Chondrocyte (in vitro differentiated cells): Measurements from ENCODE around the gene GALNT2. TPM values are rescaled to one million over a fixed set of nuclear protein-coding genes. Genes with fewer than 3 reads are reported as not detected.

Experiments
- DNase-seq: peaks from one replicate; pipeline ENCODE4 v3.0.0; 2021; ENCODE audit warnings: mixed read lengths, low spot score
- H3K27ac Mint-ChIP-seq: one replicate; pipeline ENCODE4 v1.8.0; 2021; ENCODE audit warnings: mild to moderate bottlenecking, moderate library complexity, mixed read lengths; ENCODE audit not compliant: unreplicated experiment
- H3K27me3 Mint-ChIP-seq: 2 replicates; pipeline ENCODE4 v1.8.0; 2021; ENCODE audit warnings: low read depth, mixed read lengths
- H3K36me3 Mint-ChIP-seq: 2 replicates; pipeline ENCODE4 v1.8.0; 2021; ENCODE audit warnings: low read depth, mixed read lengths
- H3K4me1 Mint-ChIP-seq: 2 replicates; pipeline ENCODE4 v1.8.0; 2021; ENCODE audit warnings: low read depth, mild to moderate bottlenecking, mixed read lengths
- H3K4me3 Mint-ChIP-seq: one replicate; pipeline ENCODE4 v1.8.0; 2021; ENCODE audit warnings: mild to moderate bottlenecking, moderate library complexity, mixed read lengths; ENCODE audit not compliant: unreplicated experiment
- H3K9me3 Mint-ChIP-seq: 2 replicates; pipeline ENCODE4 v1.8.0; 2021; ENCODE audit warnings: low read depth, mixed read lengths
- CTCF ChIP-seq: fragments of 200-600 bp; sonication (generic); IDR thresholded peaks from 2 replicates; pipeline ENCODE4 v1.5.0; 2021; ENCODE audit warnings: antibody characterized with exemption, mild to moderate bottlenecking, moderate library complexity
- total RNA-seq: library from RNA; stranded (reverse); gene quantifications from 3 replicates; pipeline ENCODE4 v1.2.1, GENCODE V29; 2021

GALNT2 gene
- total RNA-seq, 1 donor from 2014 or later: 223 TPM

- Mint-ChIP-seq H3K36me3 (peaks cover 2% of the 10 kb centered on the region), H3K4me3 (no peak overlapping the region), H3K4me1 (peaks cover 80% of the 10 kb centered on the region), H3K27me3 (no peaks in the 10 kb centered on the region), H3K9me3 (no peaks in the 10 kb centered on the region), H3K27ac (peak overlapping the region; percentile 22)
- no peak for DNase-seq
- no peak for TF ChIP-seq CTCF
Observed at GRCh38 chr1:230139741-230140140, 72.7 kb downstream of the GALNT2 start.

DNA sequence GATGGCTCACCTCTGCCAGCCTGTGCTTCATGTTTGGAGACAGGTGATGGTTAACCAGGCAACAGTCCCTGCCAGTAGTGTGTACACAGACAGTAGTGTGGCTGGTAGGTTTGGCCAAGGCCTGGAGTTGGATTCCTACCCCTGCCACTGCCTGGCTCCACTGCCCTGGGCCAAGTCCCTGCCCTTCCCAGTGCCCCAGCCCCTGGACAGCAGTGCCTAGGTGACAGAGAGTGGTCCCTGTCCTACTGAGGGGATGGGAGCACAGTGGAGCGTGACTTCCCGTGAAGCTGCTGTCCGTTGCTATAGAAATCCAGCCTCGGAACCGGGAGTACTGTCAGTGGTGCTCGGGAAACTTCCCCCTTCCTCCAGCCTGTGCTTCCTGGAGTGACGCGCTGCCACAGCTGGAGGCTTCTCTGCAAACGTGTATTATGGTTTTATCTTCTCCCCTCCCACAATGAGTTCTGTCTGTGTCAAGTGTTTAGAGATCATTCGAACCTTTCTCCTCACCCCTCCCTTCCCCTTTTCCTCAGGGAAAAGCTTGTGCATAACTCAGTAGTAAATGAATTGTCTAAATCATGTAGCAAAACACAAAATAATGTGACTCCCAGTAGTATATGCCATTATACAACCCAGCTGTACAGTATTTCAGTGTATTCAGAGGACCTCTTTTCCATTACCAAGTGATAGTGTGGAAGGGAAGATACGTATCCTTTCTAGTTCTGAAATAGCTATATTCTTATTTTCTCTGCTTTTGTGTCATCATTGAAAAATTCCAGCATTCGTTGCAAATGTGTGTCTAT lies 73.4 kb downstream of the GALNT2 start:
- no peak for TF ChIP-seq CTCF
- Mint-ChIP-seq H3K4me3 (peak overlapping the region; percentile 10), H3K27me3 (no peaks in the 10 kb centered on the region), H3K27ac (peak overlapping the region; percentile 79), H3K9me3 (no peaks in the 10 kb centered on the region), H3K36me3 (peaks cover 2% of the 10 kb centered on the region), H3K4me1 (peaks cover 80% of the 10 kb centered on the region)
- no peak for DNase-seq

DNA sequence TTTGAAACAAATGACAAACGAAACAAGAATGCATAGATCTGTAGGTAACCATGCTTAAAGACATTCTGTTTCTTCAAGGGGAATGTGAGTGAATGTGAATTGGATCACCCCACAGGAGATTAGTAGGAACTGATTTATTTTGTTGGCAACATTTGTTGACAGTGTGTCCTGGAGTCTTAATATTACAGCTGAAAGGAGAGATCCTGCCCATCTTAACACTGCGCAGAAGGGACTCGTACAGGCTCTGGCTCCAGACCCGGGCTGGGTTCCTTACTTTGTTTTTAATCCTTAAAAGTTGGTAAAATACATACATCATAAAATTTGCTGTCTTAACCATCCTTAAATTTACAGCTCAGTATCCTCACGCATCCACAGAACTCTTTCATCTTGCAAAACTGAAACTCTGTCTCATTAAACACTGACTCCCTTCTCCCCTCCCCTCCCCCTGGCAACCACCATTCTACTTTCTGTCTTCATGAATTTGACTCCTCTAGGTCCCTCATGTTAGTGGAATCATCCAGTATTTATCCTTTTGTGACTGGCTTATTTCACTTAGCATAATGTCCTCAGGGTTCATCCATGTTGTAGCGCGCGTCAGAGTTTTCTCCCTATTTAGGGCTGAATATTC lies 74.1 kb downstream of the GALNT2 start:
- H3K27me3 Mint-ChIP-seq: no peaks in the 10 kb centered on the region
- H3K9me3 Mint-ChIP-seq: no peaks in the 10 kb centered on the region
- peaks cover 80% of the 10 kb centered on the region for H3K4me1 Mint-ChIP-seq
- peaks cover 2% of the 10 kb centered on the region for H3K36me3 Mint-ChIP-seq
- H3K27ac Mint-ChIP-seq: peak overlapping the region; percentile 79
- no peak for TF ChIP-seq CTCF
- H3K4me3 Mint-ChIP-seq: no peak overlapping the region
- no peak for DNase-seq

DNA sequence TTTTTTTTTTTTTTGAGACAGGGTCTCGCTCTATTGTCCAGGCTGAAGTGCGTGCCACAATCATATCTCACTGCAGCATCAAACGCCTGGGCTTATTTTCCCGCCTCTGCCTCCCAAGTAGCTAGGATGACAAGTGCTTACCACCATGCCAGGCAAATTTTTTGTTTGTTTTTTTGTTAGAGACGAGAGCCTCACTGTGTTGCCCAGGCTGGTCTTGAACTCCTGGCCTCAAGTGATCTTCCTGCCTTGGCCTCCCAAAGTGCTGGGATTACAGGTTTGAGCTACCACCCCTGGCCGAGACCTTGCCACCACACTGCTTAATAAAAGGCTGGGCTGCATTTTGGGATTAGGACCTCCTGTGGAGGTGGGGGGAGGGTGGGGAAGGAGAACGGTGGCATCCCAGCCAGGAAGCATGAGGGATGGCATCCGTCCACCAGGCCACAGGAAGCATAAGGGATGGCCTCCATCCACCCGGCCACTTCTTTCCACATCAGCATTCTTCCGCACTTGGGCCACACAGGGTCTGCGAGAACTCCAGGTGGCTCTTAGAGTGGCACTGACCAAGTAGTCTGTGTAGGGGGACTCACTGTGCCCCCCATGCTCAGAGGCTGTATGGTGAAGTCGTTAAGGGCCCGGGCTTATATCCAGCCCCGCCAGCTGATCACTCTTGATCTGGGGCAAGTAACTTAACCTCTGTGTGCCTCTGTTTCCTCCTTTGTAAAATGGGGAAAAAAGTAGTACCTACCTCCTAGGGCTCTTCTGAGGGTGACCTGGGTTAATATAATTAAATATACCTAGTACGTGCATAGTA lies 75.0 kb downstream of the GALNT2 start:
- Mint-ChIP-seq H3K4me3 (no peak overlapping the region), H3K4me1 (peaks cover 80% of the 10 kb centered on the region), H3K36me3 (peaks cover 2% of the 10 kb centered on the region), H3K27me3 (no peaks in the 10 kb centered on the region), H3K27ac (no peak overlapping the region), H3K9me3 (no peaks in the 10 kb centered on the region)
- TF ChIP-seq CTCF: no peak
- DNase-seq: no peak

- Mint-ChIP-seq H3K27me3 (no peaks in the 10 kb centered on the region), H3K4me1 (peaks cover 80% of the 10 kb centered on the region), H3K9me3 (no peaks in the 10 kb centered on the region), H3K36me3 (peaks cover 2% of the 10 kb centered on the region), H3K27ac (peak overlapping the region; percentile 25), H3K4me3 (no peak overlapping the region)
- DNase-seq: no peak
- no peak for TF ChIP-seq CTCF
Observed at GRCh38 chr1:230142608-230143210, 75.7 kb downstream of the GALNT2 start.
